ENCODE data around the gene APOLD1.
"Not testable (repeated sequence)": the region's sequence is repeated elsewhere in the genome, so short reads cannot be mapped to it uniquely, and the experiment has no call there.

APOLD1 gene, protein sequence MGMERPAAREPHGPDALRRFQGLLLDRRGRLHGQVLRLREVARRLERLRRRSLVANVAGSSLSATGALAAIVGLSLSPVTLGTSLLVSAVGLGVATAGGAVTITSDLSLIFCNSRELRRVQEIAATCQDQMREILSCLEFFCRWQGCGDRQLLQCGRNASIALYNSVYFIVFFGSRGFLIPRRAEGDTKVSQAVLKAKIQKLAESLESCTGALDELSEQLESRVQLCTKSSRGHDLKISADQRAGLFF

GRCh38 chr12:12784911-12785814 is at the start of gene APOLD1:
Gene APOLD1 (plus strand): TSS chr12:12785659. CDS start chr12:12785692, 33 bp downstream.
- in situ Hi-C loops (cut with MboI; ENCODE audit: low sequenced_read_pairs), result no loop called here

DNA sequence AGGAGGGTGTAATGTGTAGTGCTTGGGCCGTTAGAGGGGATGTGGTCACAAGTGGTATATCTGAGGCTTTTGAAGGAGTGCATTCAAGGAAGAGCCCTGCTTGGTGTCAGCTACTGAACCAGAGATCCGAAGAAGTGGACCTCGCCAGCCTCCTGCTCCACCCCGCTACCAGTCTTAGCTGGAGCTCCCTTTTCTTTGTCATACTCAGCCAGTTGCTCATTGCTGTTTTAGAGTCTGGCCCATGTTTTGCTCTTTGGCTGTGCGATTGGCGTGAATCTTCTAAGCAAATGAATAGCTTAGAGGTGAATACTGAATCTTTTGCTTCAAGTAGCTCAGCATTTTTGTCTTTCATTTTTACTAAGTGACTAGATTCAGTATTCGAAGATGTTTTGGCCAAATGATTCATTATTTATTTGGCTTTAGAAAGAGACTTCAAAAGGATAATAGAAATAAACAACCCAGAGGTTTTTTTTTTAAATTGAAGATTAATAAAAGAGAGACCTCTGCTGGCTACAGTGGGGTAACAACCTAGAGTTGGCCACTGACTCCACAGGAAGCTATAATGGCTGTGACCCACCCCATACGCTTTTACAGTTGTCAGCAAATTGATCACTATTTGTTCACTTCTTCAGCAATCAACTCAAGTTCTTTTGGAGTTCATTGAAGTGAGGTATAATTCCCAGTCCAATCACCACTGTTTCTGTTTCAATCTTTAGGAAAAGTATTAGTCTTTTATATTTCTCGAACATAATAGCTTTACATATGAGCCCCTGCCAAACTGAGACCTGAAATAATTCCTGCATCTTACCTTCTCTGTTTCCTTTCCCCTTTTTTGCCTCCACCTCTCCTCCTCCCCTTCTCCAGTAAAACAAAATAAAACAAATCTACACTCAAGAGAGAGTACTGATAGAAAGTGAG is 48.4 kb upstream of the APOLD1 start:
- in situ Hi-C loops (cut with MboI; ENCODE audit: low sequenced_read_pairs), result no loop called here

- in situ Hi-C loops (cut with MboI; ENCODE audit: low sequenced_read_pairs), result not testable (repeated sequence)
Measured at GRCh38 chr12:12738152-12738551, 47.3 kb upstream of the APOLD1 start.

GRCh38 chr12:12741660-12742059 is 43.8 kb upstream of the APOLD1 start:
- in situ Hi-C loops (cut with MboI; ENCODE audit: low sequenced_read_pairs), result no loop called here

DNA sequence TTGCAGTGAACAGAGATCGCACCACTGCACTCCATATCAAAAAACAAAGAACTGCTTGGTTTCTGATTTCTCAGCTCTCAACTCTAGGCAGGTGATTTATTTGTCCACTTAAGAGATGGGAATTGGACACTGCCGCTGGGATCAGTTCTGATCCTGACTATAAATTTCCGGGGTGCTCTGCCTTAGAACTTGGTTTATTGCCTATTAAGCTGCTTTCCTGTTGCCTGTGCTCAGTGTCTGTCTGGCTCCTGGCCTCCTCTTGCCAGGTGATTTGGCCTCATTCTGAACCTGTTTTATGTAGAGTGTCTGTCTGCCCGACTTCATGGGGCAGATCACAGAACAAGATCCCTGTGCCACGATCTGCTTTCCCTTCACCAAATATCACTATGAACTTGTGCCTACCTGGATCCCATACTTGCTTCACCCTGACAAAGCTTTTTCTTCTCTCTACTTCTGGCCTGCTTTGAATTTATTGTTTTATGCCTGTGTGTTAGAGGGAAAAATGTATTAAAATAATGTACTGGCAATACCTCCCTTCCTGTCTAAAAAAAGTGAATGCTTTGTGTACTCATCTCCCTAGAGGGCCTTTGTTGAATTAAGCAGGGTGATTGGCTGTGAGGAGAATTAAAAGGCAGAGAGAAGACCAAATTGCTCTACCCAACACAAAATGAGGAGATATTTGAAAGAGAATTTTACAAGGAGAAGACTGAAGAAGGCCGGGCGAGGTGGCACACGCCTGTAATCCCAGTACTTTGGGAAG is 40.7 kb upstream of the APOLD1 start:
- in situ Hi-C loops (cut with MboI; ENCODE audit: low sequenced_read_pairs), result no loop called here

DNA sequence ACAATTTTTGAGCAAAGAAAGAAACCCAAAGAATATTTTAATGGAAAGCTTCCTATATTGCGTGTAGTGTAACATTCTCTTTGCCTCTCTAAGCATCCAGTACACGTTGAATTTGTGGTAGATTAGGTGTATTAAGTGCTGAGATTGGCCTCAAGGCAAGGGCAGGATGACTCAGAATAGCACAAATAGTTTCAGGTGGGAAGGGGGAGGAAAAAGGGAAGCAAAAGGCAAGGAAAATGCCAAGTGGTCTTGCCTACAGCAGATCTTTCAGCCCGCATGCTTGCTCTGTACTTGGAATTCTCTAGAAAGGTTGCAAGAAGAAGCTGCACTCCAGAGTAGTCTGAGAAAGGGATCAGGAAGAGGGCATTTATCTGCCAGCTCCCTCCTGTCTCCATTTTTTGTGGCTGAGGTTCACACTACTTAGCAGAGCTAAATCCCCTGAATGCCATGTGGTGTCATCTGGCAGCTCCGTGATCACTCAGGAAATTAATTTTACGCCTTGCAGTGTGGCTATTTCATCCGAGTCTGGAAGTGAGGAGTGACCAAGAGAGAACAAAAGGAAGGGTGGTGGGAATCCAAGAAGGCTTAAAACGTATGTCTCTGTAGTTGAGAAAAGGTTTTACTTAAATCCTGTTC is 39.8 kb upstream of the APOLD1 start:
- in situ Hi-C loops (cut with MboI; ENCODE audit: low sequenced_read_pairs), result no loop called here

DNA sequence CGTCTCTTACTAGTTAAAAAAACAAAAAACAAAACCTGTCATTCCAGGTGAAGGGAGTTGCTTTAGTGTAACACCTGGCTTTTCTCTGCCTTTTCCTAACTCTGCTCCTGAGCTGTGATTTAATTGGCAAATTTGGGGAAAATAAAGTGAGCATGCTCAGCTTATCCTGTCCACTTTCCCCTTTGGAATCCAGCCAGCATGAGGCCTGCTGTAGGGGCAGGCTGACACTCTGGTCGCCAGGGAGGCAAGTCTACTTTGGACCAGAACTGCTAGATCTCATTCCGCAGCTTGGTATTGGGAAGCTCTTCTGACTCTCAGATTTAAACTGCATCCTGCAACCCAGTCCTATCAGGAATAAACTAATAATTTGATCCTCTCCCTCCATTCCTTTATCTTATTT is 38.2 kb upstream of the APOLD1 start:
- in situ Hi-C loops (cut with MboI; ENCODE audit: low sequenced_read_pairs), result no loop called here

GRCh38 chr12:12748044-12748443 is 37.4 kb upstream of the APOLD1 start:
- in situ Hi-C loops (cut with MboI; ENCODE audit: low sequenced_read_pairs), result no loop called here

GRCh38 chr12:12749433-12749832 is 36.0 kb upstream of the APOLD1 start:
- in situ Hi-C loops (cut with MboI; ENCODE audit: low sequenced_read_pairs), result no loop called here

GRCh38 chr12:12755923-12756322 is 29.5 kb upstream of the APOLD1 start:
- in situ Hi-C loops (cut with MboI; ENCODE audit: low sequenced_read_pairs), result no loop called here

DNA sequence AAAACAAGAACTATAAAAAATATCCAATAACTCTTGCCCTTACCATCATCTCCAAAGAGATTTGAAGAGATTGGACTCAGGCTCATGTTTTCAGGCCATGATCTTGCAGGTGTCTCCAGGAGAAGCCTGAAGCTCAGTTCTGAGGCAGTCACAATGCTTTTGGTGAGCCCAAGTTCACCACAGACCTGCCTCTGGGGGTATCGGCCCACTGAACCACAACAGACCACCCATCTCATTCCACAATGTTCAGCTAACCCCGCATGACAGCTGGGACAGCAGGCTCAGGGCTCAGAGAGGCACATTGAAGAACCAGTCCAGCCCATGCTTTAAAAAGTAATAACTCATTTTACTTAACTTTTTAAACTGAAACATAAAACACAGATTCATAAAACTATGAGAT is 28.3 kb upstream of the APOLD1 start:
- in situ Hi-C loops (cut with MboI; ENCODE audit: low sequenced_read_pairs), result no loop called here

DNA sequence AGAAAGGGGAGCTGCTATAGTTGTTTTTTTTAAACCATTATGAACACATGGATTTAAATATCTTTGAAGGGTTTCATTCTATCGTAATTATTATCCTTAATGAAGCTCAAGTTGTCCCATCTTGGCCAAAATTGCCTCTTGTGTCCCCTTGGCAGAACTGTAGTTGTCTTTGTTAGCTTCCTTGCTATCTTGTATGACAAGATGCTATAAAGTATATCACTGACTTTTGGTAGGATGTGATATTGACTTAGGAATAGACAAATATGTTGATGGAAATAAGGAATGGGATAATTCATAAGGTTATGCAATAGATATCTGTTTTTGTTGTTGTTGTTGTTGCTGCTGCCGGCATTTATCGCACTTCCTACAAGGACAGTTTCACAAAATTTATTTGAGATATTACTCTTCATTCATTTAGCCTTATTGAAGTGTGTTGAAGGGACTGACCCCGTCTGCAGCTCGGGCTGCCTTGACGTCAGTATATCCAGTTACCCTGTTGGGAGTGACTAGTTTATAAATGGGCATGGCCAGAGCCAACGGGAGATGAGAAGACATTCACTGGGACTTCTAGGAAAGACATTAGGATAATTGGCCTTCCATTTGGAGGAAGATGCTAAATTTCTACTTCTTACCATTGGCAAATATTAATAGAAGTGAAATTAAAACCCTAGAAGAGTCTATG is 26.1 kb upstream of the APOLD1 start:
- in situ Hi-C loops (cut with MboI; ENCODE audit: low sequenced_read_pairs), result no loop called here

- in situ Hi-C loops (cut with MboI; ENCODE audit: low sequenced_read_pairs), result no loop called here
Measured at GRCh38 chr12:12764824-12765223, 20.6 kb upstream of the APOLD1 start.

DNA sequence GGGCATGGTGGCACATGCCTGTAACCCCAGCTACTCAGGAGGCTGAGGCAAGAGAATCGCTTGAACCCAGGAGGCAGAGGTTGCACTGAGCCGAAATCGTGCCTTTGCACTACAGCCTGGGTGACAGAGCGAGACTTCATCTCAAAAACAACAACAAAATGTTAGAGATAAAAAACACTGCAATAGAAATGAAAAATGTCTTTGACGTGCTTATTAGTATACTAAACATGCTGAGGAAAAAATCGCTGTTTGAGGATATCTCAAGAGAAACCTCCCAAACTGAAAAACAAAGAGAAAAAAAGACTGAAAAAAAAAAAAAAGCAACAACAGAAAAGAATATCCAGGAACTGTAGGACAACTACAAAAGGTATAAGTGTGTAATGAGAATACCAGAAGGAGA is 15.2 kb upstream of the APOLD1 start:
- in situ Hi-C loops (cut with MboI; ENCODE audit: low sequenced_read_pairs), result no loop called here

GRCh38 chr12:12774791-12775190 is 10.7 kb upstream of the APOLD1 start:
- in situ Hi-C loops (cut with MboI; ENCODE audit: low sequenced_read_pairs), result no loop called here

DNA sequence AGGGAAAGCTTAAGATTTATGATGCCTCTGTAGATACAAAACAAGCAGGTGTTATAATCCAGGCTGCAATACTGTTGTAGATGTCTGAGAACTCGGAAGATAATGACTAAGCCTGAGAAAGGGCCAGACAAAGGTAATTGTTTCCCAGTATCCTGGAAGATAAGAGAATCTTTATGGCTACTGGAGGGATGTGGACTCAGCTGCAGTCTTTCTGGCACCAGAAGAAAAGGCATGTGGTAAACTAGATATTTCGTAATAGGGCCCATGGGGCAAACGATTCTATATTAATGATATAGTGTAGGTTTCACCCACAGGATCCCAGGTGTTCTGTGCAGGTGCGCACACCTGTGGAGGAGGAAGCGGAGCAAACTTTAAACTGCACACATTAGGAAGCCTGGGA is 9.2 kb upstream of the APOLD1 start:
- in situ Hi-C loops (cut with MboI; ENCODE audit: low sequenced_read_pairs), result no loop called here

DNA sequence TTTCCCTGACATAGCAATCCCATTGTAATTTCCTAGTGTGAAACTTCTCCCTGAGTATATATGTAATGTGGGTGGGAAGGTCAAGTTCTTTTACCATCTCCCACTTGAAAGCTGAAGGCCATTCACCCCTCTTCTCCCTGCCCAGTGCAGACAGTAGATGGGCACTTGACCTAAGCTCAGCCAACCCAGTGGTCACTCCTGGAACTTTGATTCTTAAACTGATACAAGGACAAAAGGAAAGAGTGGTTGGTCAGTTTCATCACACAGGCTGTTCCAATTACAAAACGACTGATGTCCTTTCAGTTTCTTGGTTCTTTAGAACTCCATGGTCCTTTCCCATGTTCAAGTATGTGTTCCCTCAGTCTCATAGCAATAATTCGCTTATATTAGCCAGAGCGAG is 8.4 kb upstream of the APOLD1 start:
- in situ Hi-C loops (cut with MboI; ENCODE audit: low sequenced_read_pairs), result no loop called here

GRCh38 chr12:12779007-12779406 is 6.5 kb upstream of the APOLD1 start:
- in situ Hi-C loops (cut with MboI; ENCODE audit: low sequenced_read_pairs), result no loop called here

GRCh38 chr12:12779529-12779928 is 5.9 kb upstream of the APOLD1 start:
- in situ Hi-C loops (cut with MboI; ENCODE audit: low sequenced_read_pairs), result no loop called here
